ENCODE data around the gene GPM6B.

- TF ChIP-seq POLR2A (IDR thresholded peaks at IDR 0.05; ENCODE audit: low read depth, low read length): no peak
- TF ChIP-seq POLR2AphosphoS5 (IDR thresholded peaks at IDR 0.05; ENCODE audit: low read depth, low read length): no peak
- TF ChIP-seq SPI1 (IDR thresholded peaks at IDR 0.05; ENCODE audit: low read depth, low read length): no peak
- no peak for TF ChIP-seq PAX5 (IDR thresholded peaks at IDR 0.05; ENCODE audit: insufficient read depth, low read length, severe bottlenecking)
- TF ChIP-seq TAF1 (IDR thresholded peaks at IDR 0.05; ENCODE audit: low read depth, low read length): no peak
- TF ChIP-seq POU2F2 (IDR thresholded peaks at IDR 0.05; ENCODE audit: low read depth, low read length): no peak
Measured at GRCh38 chrX:13794417-13794816, 22.5 kb downstream of the GPM6B start.
